ENCODE results near the gene GPSM1.

Gene GPSM1

DNA sequence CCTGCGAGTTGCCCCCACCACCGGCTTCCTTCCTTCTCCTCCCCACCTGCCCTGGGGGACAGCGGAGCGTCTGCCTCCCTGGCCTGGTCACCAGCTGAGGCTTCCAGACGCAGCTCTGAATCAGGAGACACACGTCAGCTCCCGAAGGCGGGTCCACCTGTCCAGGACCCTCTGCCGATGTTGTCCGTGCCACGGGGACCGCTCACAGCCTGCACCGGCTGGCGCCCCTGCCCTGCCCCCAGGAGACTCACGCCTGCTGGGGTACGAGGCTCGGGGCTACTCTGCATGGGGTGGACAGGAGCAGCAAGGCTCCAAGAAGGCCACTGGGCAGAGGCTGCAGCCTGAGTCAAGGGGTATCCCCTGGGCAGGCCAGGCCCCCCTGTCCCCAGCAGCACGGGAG lies 21.5 kb upstream of the GPSM1 start:
- FAIRE-seq: no peak

DNA sequence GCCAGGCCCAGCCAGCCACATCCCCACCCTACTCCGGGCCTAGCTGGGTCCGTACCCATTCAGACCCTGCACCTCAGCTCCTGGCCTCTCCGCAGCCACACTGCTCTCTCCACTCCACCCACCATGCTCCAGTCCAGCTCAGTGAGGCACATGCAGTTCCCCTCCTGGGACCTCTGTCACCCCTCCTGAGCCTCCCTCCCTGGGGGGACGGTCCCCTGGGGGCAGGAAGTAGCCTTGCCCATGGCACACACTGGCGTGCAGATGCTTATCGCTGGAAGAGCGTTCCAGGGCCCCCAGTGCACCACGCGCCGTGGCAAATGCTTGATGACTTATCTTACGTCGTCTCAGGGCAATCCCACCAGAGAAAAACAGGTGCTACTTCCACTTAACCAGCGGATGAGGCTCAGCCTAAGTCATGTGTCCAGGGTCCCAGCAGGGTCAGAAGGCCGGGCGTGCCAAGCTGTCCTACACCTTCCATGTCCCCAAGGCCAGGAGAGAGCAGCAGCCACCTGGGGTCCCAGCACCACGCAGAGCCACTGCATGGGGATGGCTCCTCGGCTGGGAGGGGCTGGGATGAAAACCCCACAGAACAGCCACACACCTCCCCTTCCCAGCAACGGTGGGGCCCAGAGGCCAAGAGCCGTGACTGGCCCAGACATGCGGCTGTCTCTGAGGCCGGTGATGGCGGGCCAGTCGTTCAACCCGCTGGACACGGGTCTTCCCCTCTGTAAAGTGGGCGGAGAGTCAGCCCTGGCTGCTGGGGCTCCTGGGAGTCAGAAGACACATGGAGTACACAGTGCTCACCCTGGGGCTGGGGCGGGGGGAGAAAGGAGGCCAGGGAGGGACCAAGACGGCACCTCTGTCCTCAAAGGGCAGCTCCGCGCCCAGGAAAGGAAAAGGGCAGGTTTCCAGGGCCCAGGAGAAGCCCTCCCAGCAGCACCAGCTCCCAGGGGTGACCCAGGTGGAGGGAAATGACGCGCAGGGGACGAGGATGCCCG lies 20.8 kb upstream of the GPSM1 start:
- FAIRE-seq: no peak

DNA sequence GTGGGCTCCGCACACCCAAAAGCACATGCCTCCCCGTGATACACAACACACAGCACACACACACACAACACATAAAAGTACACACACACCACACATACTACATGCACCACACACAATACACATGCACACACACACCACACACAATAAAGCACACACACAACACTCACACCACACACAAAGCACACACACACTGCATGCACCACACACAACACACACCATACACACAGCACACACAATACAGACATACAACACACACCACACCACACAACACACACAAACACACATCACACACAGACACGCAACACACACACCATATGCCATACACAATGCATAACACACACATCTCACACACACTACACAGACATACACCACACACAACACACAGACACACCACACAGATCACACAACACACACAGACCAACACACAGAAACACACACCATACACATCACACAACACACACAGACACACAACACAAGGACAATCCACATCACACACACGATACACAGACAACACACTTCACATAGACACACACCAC lies 20.1 kb upstream of the GPSM1 start:
- FAIRE-seq: no peak

DNA sequence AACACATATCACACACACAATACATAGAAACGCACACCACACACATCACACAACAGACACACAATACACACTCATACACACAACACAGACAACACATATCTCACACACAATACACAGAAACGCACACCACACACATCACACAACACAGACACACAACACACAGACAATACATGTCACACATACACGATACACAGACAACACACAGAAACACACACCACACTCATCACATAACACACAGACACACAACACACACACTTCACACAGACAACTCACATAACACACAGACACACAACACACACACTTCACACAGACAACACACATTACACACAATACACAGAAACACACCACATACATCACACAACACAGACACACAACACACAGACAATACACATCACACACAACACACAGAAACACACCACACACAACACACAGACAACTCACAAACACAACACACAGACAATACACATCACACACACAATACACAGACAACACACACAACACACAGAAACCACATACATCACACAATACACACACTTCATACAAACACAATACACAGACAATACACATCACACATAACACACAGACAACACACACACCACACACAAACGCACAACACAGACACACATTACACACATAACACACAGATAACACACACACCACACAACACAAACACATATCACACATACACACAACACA lies 19.2 kb upstream of the GPSM1 start:
- no peak for FAIRE-seq

DNA sequence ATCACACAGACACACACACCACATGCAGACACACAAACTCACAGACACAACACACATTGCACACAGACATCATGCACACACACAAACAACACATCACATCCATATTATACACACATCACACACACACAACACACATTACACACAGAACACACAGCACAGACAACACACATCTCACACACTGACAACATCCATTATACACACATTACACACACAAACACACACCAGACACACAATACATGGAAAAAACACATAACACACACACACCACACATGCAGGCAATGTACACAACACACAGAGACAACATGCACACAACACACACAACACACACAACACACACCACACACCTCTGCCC lies 18.7 kb upstream of the GPSM1 start:
- FAIRE-seq: no peak

DNA sequence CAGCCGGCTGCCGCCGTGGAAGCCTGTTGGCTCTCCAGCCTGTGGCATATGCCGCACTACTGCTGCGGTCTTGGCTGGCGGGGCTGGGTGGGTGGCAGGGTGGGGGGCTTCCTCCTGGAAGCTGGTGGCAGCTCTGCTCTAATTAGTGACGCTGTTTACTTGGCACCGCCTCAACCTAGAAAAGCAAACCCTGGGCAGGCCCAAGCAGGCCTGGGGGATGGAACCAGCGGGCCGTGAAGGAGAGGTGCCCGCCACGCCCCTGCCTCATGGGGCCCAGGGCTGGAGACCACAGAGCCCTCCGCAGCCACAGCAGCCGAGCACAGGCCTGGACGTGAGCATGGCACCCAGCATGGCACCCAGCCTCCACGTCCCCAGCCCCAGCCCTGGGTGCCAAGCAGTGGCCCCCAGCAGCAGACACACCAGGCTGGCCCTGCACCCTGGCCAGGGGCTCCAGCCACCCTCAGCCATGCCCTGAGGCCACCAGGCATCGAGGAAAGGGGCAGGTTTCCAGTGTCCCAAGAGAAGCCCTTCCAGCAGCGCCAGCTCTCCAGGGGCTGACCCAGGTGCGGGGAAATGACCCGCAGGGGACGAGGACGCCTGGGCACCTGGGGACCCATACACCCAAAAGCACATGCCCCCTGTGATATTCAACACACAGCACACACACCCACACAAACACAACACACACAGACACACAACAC lies 18.1 kb upstream of the GPSM1 start:
- FAIRE-seq: no peak

DNA sequence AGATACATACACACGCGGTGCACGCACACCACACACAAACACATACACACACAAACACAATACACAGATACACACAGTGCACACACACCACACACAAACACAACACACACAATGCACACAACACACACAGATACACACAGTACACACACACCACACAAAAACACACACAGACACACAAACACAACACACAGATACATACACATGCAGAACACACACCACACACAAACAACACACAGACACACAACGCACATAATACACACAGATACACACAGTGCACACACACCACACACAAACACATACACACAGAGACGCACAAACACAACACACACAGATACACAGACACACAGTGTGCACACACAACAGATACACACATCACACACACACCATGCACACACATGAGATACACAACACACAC lies 17.5 kb upstream of the GPSM1 start:
- FAIRE-seq: no peak

DNA sequence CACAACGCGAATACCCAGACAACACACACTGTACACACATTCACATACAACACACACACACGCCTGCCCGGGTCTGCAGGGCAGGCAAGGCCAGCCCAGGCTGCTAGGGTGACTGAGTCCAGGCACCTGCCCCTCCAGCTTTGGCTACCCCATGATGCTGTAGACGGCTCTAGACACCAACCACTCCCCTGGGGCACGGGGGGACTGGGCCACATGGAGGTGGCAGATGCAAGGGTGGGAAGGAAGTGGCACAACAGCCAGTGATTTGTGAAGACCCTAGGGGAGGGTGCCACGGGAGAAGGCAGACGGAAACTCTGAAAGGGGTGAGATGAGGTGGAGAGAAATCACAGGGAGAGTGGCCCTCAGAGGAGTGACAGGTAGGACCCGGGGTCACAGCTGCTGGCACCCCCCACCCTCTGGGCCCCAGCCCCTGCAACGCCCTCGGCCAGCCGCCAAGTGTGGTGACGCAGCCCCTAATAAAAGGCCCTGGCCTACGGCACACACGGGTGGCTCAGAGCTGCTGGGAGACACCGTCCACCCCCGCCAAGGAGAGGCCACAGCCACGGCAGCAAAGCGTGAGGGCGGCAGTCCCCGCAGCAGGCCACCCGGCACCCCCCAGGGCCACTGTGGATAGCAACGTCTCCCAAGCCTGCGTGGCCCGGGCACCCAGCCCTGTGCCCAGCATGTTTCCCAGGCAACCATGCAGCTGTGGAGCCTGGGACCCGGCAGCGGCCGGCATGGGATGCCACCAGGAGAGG lies 16.9 kb upstream of the GPSM1 start:
- no peak for FAIRE-seq

DNA sequence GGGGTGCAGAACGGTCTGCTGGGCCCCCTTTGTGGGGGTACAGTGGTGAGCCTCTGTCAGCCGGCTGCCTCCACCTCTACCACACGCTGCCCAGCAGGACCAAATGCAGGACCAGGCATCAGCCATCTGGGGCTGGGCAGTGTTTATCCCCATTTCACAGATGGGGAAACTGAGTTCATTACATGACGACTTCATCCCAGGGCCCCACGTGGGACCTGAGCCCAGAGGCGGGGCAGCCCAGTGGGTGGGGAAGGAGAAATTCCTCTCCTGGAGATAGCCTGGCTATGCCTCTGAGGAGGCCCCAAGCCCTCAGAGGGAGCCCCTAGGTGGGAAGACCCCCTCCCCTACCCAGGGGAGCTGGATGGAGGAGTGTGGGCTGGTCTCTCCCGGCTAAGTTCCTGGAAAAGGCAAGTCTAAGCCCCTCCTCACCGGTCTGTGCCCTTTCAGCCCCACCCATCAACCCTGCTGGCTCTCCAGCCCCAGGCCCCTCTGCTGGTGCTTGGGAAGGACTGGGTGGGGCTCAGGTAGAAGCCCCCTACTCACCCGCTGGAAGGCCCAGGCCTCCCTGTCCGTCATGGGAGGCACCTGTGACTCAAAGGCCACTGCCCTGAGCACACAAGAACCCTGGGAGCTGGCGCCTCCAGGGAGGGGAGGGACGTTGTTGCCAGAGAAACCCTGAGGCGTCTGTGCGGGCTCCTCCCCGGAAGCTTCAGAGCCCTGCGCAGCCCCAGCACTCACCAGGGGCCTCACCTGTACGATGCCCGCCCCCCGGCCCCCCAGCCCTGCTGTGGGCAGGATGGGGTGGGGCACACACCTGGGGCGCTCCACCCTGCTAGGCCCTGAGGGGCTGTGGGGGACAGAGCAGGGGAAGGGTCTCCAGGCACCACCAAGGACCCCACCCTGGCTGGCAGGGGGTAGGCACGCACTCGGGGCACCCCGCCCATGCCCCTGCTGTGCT lies 16.0 kb upstream of the GPSM1 start:
- no peak for FAIRE-seq

DNA sequence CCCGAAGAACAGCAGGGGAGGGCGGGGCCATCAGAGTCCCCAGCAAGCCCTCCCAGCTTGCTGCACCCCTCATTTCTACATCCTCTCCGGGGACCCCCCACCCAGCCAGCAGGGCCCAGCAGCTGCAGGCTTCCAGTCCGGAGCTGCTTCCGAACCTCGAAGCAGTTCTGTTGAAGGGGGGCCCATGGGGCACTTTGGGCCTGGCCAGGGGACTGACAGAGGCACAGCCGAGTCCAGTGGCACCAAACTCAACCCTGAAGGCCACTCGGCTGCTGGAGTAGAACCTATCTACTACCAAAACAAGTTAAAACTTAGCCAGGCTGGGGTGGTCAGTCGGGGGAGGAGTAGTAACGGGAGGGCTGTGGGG lies 15.3 kb upstream of the GPSM1 start:
- no peak for FAIRE-seq

DNA sequence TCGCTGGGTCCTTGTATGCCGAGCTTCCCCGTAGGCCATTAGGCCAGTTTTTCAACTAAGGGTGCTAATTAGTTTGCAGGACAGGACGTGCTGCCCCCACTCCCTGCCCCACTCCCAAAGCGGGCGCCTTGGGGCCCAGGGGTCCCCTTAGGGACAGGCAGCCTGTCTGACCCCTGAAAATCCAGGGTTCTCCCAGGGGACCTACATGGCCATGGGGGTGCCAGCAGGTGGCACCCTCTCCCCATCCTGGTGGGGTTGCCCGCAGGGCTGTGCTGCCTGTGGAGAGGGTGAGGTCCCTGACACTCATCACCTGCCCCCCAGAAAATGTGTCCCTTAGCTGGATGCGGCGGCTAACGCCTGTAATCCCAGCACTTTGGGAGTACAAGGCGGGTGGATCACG lies 14.9 kb upstream of the GPSM1 start:
- no peak for FAIRE-seq

DNA sequence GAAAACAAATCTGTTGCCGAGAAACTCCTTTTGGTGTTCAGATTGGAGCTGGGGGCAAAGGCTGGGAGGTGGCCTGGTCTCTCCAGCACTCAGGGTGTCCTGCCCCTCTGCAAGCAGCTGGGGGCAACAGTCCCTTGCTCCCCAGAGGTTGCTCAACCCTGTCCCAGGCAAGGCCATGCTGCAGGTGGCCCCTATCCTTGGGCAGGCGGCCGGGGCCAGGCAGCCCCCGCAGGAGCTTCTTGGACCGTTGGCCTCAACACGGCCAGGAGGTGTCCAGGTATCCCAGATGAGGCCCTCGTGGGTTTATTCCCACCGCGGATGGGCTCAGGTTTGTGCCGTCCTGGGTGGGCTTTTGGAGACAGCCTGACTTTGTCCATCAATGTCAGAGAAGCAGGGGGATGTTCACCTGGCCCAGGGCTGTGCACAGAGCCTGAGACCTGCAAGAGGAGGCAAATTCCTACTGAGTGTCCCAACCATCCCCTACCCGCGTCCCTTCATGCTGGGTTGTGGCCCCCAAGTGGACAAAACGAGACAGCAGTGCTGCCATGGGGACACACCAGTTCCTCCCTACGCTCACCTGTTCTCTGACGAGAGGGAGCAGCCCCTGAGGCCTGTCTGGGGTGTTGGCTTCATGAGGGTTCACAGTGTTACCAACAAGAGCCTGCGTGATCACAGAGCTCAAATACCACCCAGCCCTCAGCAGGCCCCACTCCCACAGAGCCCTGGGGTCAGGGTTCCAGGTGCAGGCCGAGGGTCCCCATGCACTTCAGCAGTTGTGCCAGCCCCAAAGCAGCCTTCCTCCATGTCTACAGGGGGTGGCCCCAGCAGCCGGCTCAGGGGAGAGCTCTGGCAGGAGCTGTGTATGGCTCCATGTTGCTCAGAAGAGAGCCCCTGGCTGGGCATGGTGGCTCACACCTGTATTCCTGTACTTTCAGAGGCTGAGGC lies 14.0 kb upstream of the GPSM1 start:
- no peak for FAIRE-seq

DNA sequence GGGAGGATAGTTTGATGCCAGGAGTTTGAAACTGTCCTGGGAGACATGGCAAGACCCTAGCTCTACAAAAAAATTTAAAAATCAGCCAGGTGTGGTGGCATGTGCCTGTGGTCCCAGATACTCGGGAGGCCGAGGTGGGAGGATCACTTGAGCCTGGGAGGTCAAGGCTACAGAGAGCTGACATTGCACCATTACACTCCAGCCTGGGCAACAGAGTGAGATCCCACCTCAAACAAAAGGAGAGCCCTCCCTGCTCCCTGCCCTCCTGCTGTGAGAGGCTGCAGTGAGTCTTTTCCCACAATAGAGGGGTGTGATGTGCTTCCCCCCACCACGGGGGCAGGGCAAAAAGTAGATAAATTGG lies 13.3 kb upstream of the GPSM1 start:
- no peak for FAIRE-seq

DNA sequence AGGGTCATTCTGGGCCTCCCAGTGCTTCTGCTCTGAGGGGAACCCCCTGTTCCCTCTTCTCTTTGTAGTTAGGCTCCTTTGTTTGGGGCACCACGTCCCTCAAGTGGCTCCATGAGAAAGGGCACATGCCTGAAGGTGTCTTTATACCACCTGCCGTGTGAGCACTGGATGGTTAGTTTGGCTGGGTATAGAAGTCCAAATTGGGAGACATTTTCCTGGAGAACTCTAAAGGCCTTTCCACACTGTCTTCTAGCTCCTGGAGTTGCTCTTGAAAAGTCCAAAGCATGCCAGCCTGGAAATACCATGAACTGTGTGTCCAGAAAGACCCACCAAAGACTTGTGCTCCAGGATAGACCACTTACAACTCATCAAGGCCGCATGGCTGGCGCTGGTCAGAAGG lies 12.4 kb upstream of the GPSM1 start:
- FAIRE-seq: no peak

DNA sequence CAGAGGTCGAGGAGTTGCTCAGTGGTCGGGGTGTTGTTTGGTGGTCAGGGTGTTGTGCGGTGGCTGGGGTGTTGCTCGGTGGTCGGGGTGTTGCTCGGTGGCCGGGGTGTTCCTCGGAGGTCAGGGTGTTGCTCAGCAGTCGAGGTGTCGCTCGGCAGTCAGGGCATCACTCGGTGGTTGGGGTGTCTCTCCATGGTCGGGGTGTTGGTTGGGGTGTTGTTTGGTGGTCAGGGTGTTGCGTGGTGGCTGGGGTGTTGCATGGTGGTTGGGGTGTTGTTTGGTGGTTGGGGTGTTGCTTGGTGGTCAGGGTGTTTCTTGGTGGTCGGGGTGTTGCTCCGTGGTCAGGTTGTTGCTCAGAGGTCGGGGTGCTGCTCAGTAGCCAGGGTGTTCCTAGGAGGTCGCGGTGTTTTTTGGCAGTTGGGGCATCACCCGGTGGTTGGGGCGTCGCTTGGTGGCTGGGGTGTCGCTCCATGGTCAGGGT lies 11.0 kb upstream of the GPSM1 start:
- no peak for FAIRE-seq

DNA sequence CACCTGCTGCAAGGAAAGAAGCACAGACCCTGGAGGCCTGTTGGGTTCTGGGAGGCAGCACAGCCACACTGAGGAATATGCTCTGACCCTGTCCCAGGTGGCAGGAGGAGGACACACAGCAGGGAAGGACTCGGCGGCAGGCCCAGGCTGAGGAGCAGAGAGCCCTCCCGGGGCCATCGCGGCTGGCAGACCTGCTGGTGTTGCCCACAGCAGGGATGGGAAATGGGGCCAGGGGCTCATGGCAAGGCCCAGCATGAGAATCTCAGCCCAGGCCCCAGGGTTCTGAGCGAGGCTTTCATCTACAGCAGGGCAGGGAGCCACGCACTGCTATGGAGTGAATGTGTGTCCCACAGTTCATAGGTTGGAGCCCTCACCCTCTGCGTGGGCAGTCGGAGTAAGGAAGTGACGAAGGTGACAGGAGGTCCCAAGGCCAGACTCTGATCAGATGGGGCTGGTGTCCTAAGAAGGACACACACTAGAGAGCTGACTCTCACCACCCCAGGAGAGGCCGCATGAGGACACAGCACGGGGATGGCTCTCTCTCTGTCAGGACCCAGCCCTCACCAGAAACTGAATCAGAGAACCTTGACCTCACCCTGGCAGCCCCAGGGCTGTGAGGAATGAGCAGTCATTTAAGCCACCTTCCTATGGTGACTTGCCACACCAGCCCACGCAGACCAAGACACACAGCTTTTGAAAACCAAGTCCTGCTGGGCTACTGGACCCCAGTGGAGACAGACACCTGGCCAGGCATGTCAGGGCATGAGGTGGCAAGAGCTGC lies 10.3 kb upstream of the GPSM1 start:
- FAIRE-seq: no peak

DNA sequence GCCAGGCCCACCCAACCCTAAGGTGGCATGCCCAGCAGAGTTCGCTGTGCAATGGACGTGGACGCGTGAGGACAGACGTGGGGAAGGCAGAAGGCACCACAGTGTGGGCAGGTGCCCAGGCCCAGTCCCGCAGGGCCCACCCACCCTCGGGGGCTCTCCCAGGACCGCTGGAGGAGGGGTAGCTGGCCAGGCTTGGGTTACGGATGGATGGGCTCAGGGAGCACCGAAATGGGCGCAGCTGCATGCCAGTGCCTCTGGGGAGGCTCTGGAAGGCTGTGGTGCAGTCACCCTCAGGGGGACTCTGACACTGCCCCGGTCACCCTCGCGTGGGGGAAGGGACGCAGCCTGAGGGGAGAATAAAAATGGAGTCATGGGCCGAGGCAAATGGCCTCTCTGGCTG lies 9.6 kb upstream of the GPSM1 start:
- FAIRE-seq: no peak

DNA sequence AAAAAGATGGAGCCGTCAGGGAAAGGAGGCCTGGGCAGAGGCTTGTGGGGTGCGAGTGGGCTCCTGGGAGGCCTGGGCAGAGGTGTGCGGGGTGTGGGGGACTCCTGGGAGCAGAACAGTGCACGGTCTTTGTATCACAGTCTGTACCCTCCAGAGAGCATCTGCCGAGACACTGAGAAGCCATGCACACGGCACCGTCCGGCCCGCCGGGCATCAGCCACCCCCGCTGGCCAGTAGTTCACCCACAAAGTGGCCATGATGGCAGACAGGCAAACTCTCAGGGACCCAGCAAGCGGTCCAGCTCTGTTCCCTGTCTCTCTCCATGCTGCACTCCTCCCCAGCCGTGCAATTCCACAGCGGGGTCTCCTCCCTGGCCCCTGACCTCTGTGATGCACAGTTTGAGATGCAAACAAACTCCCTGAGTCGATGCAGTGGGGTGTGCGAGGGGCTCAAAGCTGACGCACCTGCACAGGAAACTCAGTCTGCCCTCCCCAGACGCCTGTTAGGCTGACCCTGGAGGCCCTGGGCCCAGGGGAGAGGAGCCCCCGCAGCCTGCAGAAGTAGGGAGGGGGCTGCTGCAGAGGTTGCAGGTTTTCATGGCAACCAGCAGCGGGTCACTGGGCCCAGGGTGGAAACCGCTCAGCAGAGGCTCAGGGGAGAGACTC lies 9.1 kb upstream of the GPSM1 start:
- no peak for FAIRE-seq

DNA sequence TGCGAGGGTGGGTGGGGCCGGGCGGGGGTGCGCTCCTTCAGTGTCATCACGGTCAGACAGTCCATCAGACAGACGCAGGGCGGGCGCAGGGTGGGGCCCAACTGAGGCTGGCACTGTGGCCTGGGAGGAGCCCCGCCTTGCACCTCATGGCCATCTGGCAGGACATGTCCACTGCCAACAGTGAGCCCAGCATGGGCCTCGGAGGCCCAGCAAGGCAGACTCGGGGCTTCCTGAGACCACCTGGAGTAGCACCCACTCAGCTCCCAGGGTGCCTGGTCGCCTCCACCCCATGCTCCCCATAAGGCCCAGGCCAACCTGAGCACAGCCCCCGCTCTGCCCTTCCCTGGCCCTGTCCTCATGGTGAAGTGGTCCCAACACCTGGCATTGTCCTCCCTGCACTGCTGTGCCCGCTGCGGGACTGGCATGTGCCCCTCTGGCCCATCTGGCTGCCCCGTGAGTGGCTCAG lies 8.5 kb upstream of the GPSM1 start:
- FAIRE-seq: no peak
